ENCODE data around the gene NDUFB10.

NDUFB10 gene

DNA sequence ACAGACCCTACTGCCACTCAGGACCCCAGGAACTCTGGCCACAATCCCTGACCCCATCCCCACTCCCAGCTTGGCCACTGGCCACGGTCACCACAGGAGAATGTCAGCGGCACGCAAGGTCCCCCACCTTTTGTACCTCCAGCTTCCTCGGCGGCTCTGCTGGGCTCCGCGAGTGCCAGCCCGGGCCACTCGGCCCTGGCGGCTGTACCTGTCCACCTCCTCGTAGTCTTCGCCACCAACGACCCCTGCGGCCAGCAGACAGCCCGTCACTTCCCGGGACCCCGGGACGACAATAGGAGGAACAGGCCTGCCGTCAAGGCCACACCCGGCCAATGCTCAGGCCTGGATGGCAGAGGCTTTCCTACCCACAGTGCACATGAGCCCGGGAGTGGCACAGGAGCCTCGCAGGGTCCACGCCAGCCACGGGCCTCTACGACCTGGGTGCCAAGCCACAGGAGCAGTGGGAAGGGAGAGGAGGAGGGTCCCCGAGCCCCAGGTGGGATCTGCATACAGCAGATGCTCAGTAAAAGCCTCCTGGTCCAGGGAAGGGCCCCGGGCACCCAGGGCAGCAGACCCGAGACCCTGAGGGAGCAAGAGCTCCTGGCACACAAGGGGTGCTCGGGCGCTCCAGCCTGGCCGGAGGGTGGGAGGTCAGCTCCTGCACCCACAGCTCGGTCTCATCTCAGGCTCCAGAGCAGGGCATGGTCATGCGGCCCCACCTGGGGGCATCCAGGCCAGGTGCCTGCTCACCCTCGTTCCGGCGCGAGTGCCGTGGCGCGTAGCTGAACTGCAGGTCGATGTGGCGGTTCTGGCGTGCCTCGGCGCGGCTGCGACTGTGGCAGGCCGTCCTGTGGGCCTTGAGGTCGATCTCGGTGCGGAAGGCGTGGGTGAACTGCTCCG lies 42.4 kb downstream of the NDUFB10 start:
- TF ChIP-seq CTCF (conservative IDR thresholded peaks at IDR 0.05; ENCODE audit: control insufficient read depth, insufficient read depth, low read depth, low read length), result no peak
- H3K4me3 ChIP-seq (ENCODE audit: control insufficient read depth, low read depth, low read length), result no peak overlapping the region
- no peak for DNase-seq (ENCODE audit: low read depth)

- TF ChIP-seq CTCF (conservative IDR thresholded peaks at IDR 0.05; ENCODE audit: control insufficient read depth, insufficient read depth, low read depth, low read length), result no peak
- no peak for DNase-seq (ENCODE audit: low read depth)
- no peak overlapping the region for H3K4me3 ChIP-seq (ENCODE audit: control insufficient read depth, low read depth, low read length)
These were observed 43.3 kb downstream of the NDUFB10 start for GRCh38 chr16:2002406-2003230.

DNA sequence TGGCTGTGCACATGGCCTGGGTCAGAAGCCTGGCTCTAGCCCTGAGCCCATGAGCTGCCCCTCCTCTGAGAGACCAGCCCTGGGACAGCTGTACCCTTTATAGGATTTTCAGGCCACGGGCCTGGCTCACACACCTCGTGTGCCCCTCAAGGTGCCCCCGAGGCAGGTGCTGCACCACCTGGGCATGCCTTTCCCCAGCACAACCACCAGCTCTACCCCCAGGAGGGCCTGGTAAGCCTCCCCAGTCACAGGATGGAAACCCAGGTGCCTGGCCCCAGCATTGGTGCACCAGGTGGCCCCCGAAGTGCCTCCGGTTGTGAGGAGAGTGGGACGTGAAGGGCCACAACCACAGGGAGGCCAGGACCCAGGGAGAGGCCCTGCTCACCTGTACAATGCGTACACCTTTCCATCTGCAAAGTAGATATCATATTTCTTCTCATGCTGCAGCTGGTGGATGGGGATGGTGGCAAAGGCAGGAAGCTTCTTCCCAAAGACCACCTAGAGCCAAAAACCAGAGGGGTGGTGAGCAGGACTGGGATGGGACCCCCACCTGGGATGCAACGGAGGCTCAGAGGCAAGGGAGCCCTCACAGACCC lies 44.0 kb downstream of the NDUFB10 start:
- DNase-seq (ENCODE audit: low read depth), result no peak
- no peak overlapping the region for H3K4me3 ChIP-seq (ENCODE audit: control insufficient read depth, low read depth, low read length)
- TF ChIP-seq CTCF (conservative IDR thresholded peaks at IDR 0.05; ENCODE audit: control insufficient read depth, insufficient read depth, low read depth, low read length), result no peak

DNA sequence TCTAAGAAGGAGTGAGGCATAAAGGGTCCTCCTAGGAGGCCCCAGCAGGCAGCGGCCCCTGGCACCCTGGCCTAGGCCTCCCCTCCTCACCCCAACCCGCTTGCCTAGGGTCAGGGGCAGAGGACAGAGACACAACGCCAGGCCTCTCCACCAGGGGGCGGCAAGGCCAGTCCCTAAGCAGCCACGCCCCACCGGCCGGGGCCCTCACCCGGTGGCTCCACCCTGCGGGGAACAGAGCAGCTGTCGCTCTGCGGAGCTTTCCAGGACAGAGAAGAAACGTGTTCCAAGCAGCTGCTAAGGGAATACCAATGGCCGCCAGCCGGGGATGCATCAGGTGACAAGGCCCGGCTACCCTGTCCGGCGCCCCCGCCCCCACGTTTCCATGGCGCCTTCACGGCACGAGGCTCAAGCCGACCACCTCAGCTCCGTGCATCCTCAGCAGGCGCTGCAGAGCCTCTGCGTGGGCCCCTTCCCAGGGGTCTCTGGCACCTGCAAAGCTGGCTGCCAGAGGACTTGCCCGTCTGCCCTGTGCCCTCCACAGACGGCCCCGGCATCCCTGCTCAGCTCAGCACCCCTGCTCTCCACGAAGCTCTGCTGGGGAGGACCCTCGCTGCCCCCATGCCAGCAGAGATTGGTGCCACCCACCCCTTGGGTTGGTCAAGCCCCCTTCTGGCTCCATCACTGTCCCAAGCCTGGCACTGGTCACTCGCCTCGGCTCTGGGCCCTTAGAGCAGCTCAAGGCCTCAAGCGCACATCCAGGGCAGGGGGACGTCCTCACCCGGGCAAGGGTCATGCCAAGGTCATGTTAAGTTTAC lies 44.7 kb downstream of the NDUFB10 start:
- no peak overlapping the region for H3K4me3 ChIP-seq (ENCODE audit: control insufficient read depth, low read depth, low read length)
- TF ChIP-seq CTCF (conservative IDR thresholded peaks at IDR 0.05; ENCODE audit: control insufficient read depth, insufficient read depth, low read depth, low read length), result peak; percentile 87
- DNase-seq (ENCODE audit: low read depth), result peak; percentile 86

GRCh38 chr16:2004795-2005517 lies 45.6 kb downstream of the NDUFB10 start:
- DNase-seq (ENCODE audit: low read depth), result peak; percentile 36
- no peak for TF ChIP-seq CTCF (conservative IDR thresholded peaks at IDR 0.05; ENCODE audit: control insufficient read depth, insufficient read depth, low read depth, low read length)
- H3K4me3 ChIP-seq (ENCODE audit: control insufficient read depth, low read depth, low read length), result no peak overlapping the region

Data from fibroblast of mammary gland (primary cell).